Pulmonary artery endothelial cell (primary cell): ENCODE measurements around the gene GMCL2. TPM values are rescaled to one million over a fixed set of nuclear protein-coding genes. Genes with fewer than 3 reads are reported as not detected.
"Not testable (repeated sequence)": the region's sequence is repeated elsewhere in the genome, so short reads cannot be mapped to it uniquely, and the experiment has no call there.

Experiments
- DNase-seq: peaks from one replicate; pipeline ENCODE4 v3.0.0-alpha.2; 2011; ENCODE audit warnings: low read depth, low spot score
- total RNA-seq: library from RNA; depleted of rRNA; stranded (reverse); fragments of >200 nt; gene quantifications from 2 replicates; pipeline ENCODE4 v1.2.3, GENCODE V29; 2014

GMCL2 gene
- total RNA-seq, 1 donor from 2014 or later, result not detected

GRCh38 chr5:178206166-178207101, 19.3 kb upstream of the GMCL2 start:
- no peak for DNase-seq

GRCh38 chr5:178205749-178206047, 18.5 kb upstream of the GMCL2 start:
- no peak for DNase-seq

GRCh38 chr5:178204935-178205748, 18.0 kb upstream of the GMCL2 start:
- no peak for DNase-seq

- DNase-seq, result peak; percentile 88
Measured at GRCh38 chr5:178204182-178204934, 17.2 kb upstream of the GMCL2 start, which contains the start of gene HNRNPAB. TSS of gene HNRNPAB (plus strand) at chr5:178204533. CDS start at chr5:178204838, 305 bp downstream.

GRCh38 chr5:178203670-178204181, 16.6 kb upstream of the GMCL2 start:
- no peak for DNase-seq

GRCh38 chr5:178202541-178202940, 15.4 kb upstream of the GMCL2 start:
- DNase-seq, result no peak

GRCh38 chr5:178201927-178202235, 14.7 kb upstream of the GMCL2 start:
- no peak for DNase-seq

GRCh38 chr5:178201221-178201926, 14.2 kb upstream of the GMCL2 start:
- DNase-seq, result no peak

GRCh38 chr5:178199581-178200434, 12.6 kb upstream of the GMCL2 start:
- no peak for DNase-seq

- DNase-seq, result no peak
Measured at GRCh38 chr5:178198706-178199105, 11.5 kb upstream of the GMCL2 start.

GRCh38 chr5:178198151-178198550, 11.0 kb upstream of the GMCL2 start:
- DNase-seq, result not testable (repeated sequence)

GRCh38 chr5:178196986-178197385, 9.8 kb upstream of the GMCL2 start:
- DNase-seq, result no peak

- DNase-seq, result no peak
Measured at GRCh38 chr5:178196281-178196812, 9.2 kb upstream of the GMCL2 start.

GRCh38 chr5:178194026-178194425, 6.9 kb upstream of the GMCL2 start:
- DNase-seq, result no peak

GRCh38 chr5:178193251-178193809, 6.2 kb upstream of the GMCL2 start:
- DNase-seq, result no peak

GRCh38 chr5:178192787-178193186, 5.6 kb upstream of the GMCL2 start:
- DNase-seq, result no peak

GRCh38 chr5:178192244-178192643, 5.1 kb upstream of the GMCL2 start:
- DNase-seq, result no peak

- no peak for DNase-seq
Measured at GRCh38 chr5:178191661-178192060, 4.5 kb upstream of the GMCL2 start.

GRCh38 chr5:178189433-178189832, 2.3 kb upstream of the GMCL2 start:
- DNase-seq, result no peak
